Transverse colon (tissue), 4 donors: ENCODE data around the gene SLC39A7. TPM values are rescaled to one million over a fixed set of nuclear protein-coding genes. Genes with fewer than 3 reads are reported as not detected.

ENCODE experiments used
- DNase-seq: peaks from one replicate; pipeline ENCODE4 v3.0.0-alpha.2; 2019
- H3K27ac ChIP-seq, 4 donors: fragments of 200-600 bp; sonication (generic); 2 replicates each; pipeline ENCODE4 v1.5.1; 2016 to 2018; ENCODE audit warnings: inconsistent platforms in 4 of 4
- H3K27me3 ChIP-seq: fragments of 200-600 bp; sonication (generic); 2 replicates; pipeline ENCODE4 v1.5.1; 2017; ENCODE audit warnings: inconsistent platforms
- H3K36me3 ChIP-seq, 4 donors: fragments of 200-600 bp; sonication (generic); 2 replicates each; pipeline ENCODE4 v1.5.1; 2017 to 2019; ENCODE audit warnings: inconsistent platforms in 4 of 4
- H3K4me1 ChIP-seq, 4 donors: fragments of 200-600 bp; sonication (generic); 2 replicates each; pipeline ENCODE4 v1.5.1; 2017 to 2020; ENCODE audit warnings: inconsistent platforms in 4 of 4
- H3K4me3 ChIP-seq, 4 donors: fragments of 200-600 bp; sonication (generic); 1 replicate in 1 of 4; 2 replicates in 3 of 4; pipeline versions ENCODE4 v1.5.1 to v1.6.1; 2017 to 2019; ENCODE audit warnings: inconsistent platforms in 4 of 4
- H3K9me3 ChIP-seq, 2 donors: fragments of 200-600 bp; sonication (generic); 2 replicates each; pipeline ENCODE4 v1.5.1; 2017 to 2019; ENCODE audit warnings: inconsistent platforms in 2 of 2
- CTCF ChIP-seq, 5 experiments: fragments of 200-600 bp in 3 of 5; fragments of 450-650 bp in 2 of 5; sonication (generic) in 3 of 5; IDR thresholded peaks; 1 replicate in 2 of 5; 2 replicates in 3 of 5; pipeline ENCODE4 v1.5.1; 2016 to 2017; ENCODE audit warnings: antibody characterized with exemption in 5 of 5, inconsistent platforms in 3 of 5, mild to moderate bottlenecking in 2 of 5, moderate library complexity in 1 of 5
- EP300 ChIP-seq: sonication (generic); formaldehyde crosslinking; IDR thresholded peaks from one replicate; pipeline ENCODE4 v1.6.1; 2017; ENCODE audit warnings: antibody characterized with exemption, low read depth
- POLR2A ChIP-seq: fragments of 450-650 bp; IDR thresholded peaks from one replicate; pipeline ENCODE4 v1.6.1; 2016; ENCODE audit warnings: antibody characterized with exemption, mild to moderate bottlenecking, moderate library complexity
- POLR2AphosphoS5 ChIP-seq, 3 donors: sonication (generic); formaldehyde crosslinking; IDR thresholded peaks; one replicate each; pipeline ENCODE4 v1.6.1; 2016; ENCODE audit warnings: antibody characterized with exemption in 3 of 3
- whole genome bisulfite sequencing, 2 donors: methylation state at CpG; one replicate each; pipeline ENCODE4 v1.1.5; 2018; ENCODE audit warnings: low coverage in 1 of 2; 5-methylcytosine and 5-hydroxymethylcytosine counted together
- in situ Hi-C, 4 donors: fragments of 200-750 bp; cut with MboI; loops; one replicate each; pipeline versions ENCODE4 v1.15.0 to v1.15.1; 2017; ENCODE audit warnings: low sequenced_read_pairs in 3 of 4, low pct_ligation_motif_present in 1 of 4, low pct_unique_long_range_greater_than_20kb in 1 of 4
- intact Hi-C: fragments of 100-400 bp; cut with DNase I; formaldehyde crosslinking; loops from one replicate; pipeline ENCODE4 v1.15.1; 2023; ENCODE audit warnings: low total_unique reads
- total RNA-seq, 4 donors: library from RNA; depleted of rRNA; stranded (reverse); fragments of >200 nt; gene quantifications; one replicate each; pipeline ENCODE4 v1.1.0, GENCODE V29; 2016

The SLC39A7 gene
- total RNA-seq, 4 donors from 2014 or later: 38.2 to 99.9 (median 60.5) TPM

- peak overlapping the region in 3 of 4 donors; percentile 77 to 88 (median 83) for H3K27ac ChIP-seq
- intact Hi-C loops (no loop called here), in situ Hi-C loops (no loop called here)
- no peak for DNase-seq
- TF ChIP-seq POLR2AphosphoS5 (IDR thresholded peaks at IDR 0.05): no peak
- no peak for TF ChIP-seq POLR2A
- no peak for TF ChIP-seq CTCF (IDR thresholded peaks at IDR 0.05)
- TF ChIP-seq EP300: no peak
- H3K9me3 ChIP-seq: no peaks in the 10 kb centered on the region
- H3K4me3 ChIP-seq: peak overlapping the region in 1 of 4 donors; percentile 83
- peaks cover 28 to 58% (median 47%) of the 10 kb centered on the region in 4 donors for H3K4me1 ChIP-seq
- peaks cover 0 to 6% (median 1%) of the 10 kb centered on the region in 4 donors for H3K36me3 ChIP-seq
- 80 to 81% methylated on average over 1 to 7 of the region's 7 CpGs for whole genome bisulfite sequencing, 2 donors
- no peaks in the 10 kb centered on the region for H3K27me3 ChIP-seq
Measured at GRCh38 chr6:33203443-33204164, 2.9 kb downstream of the SLC39A7 start.

GRCh38 chr6:33204165-33204414 is 3.4 kb downstream of the SLC39A7 start:
- peaks cover 25 to 60% (median 48%) of the 10 kb centered on the region in 4 donors for H3K4me1 ChIP-seq
- in situ Hi-C loops: no loop called here

GRCh38 chr6:33204415-33205190 is 3.9 kb downstream of the SLC39A7 start, which contains the start of gene HSD17B8:
Gene HSD17B8, plus strand, starts transcription at chr6:33204655. Its CDS starts 14 bp downstream, at chr6:33204669.
- Histone ChIP-seq H3K27me3 (no peaks in the 10 kb centered on the region), H3K27ac (peak within 1 kb of the TSS; percentile 76 to 88 (median 80)), H3K36me3 (peaks cover 0 to 6% (median 1%) of the 10 kb centered on the region in 4 donors), H3K4me1 (peaks cover 21 to 57% (median 44%) of the 10 kb centered on the region in 4 donors), H3K9me3 (no peaks in the 10 kb centered on the region), H3K4me3 (peak within 1 kb of the TSS; percentile 24 to 83 (median 66))
- peak; percentile 97 for DNase-seq
- WGBS, 2 donors: 0% methylated on average over 2 to 37 of the region's 48 CpGs
- intact Hi-C loops (no loop called here), in situ Hi-C loops (no loop called here)
- TF ChIP-seq CTCF (IDR thresholded peaks at IDR 0.05) (no peak), POLR2A (peak; percentile 56), POLR2AphosphoS5 (IDR thresholded peaks at IDR 0.05) (peak; percentile 14 to 74 (median 54))

More at GRCh38 chr6:33204165-33204414, 3.4 kb downstream of the SLC39A7 start:
- no peaks in the 10 kb centered on the region for H3K9me3 ChIP-seq
- TF ChIP-seq CTCF (IDR thresholded peaks at IDR 0.05) (no peak), POLR2AphosphoS5 (IDR thresholded peaks at IDR 0.05) (no peak), EP300 (no peak), POLR2A (no peak)
- WGBS, 2 donors: 0 to 3% methylated on average over 3 to 4 of the region's 4 CpGs
- intact Hi-C loops: no loop called here
- no peaks in the 10 kb centered on the region for H3K27me3 ChIP-seq
- peak overlapping the region in 3 of 4 donors; percentile 58 to 83 (median 75) for H3K4me3 ChIP-seq
- H3K36me3 ChIP-seq: peaks cover 0 to 6% (median 1%) of the 10 kb centered on the region in 4 donors
- H3K27ac ChIP-seq: peak overlapping the region; percentile 76 to 88 (median 80)
- no peak for DNase-seq
